K562 (cell line): ENCODE results near the gene ACSBG1. TPM values are rescaled to one million over a fixed set of nuclear protein-coding genes. Genes with fewer than 3 reads are reported as not detected.

Source experiments
- ATAC-seq: fragments of 200-7000 bp; cut with Tn5 transposase; 3 replicates; pipeline ENCODE4 v1.9.1; 2020; ENCODE audit warnings: moderate library complexity
- BruUV-seq: library from RNA; stranded (reverse); fragments of 400-500 nt; replicated peaks from 2 replicates; lab custom pipeline; 2021; lab: Mats Ljungman, UMichigan
- CTCF ChIA-PET: fragments of 300-600 bp; formaldehyde crosslinking; extraction: SDS; loops from one replicate; lab custom pipeline; 2021; ENCODE audit warnings: low intra/inter-chr PET ratio; lab: Yijun Ruan, JAX
- POLR2A ChIA-PET: fragments of 300-600, 350-650 bp; sonication (Branson Sonifier 250); formaldehyde crosslinking; extraction: SDS; loops from one replicate; lab custom pipeline; 2021; ENCODE audit warnings: antibody characterized with exemption, inconsistent platforms; lab: Yijun Ruan, JAX
- DNase-seq, 4 experiments: peaks; one replicate each; pipeline versions ENCODE4 v3.0.0 to v3.0.0-alpha.2; 2011 to 2018; ENCODE audit warnings: low spot score in 3 of 4, mixed read lengths in 3 of 4; ENCODE audit errors: extremely low read depth in 1 of 4
- FAIRE-seq: peaks from 2 replicates; lab custom pipeline; 2011; peaks lifted over from hg19 to GRCh38; lab: Jason Lieb, UNC
- H2AFZ ChIP-seq: 2 replicates; pipeline ENCODE4 v1.6.0; 2011; ENCODE audit warnings: low read depth, low read length, control low read depth, inconsistent platforms
- H3K27ac ChIP-seq: fragments of 200-600 bp; 3 replicates; pipeline ENCODE4 v1.8.0; 2011; ENCODE audit warnings: low read depth, mild to moderate bottlenecking, control low read depth, inconsistent platforms, low read length, moderate library complexity, mixed read lengths; ENCODE audit errors: extremely low read depth
- H3K27me3 ChIP-seq, 2 experiments: fragments of 300-600 bp in 1 of 2; 2 replicates in 1 of 2; 3 replicates in 1 of 2; pipeline versions ENCODE4 v1.6.0 to v1.8.0; 2011; ENCODE audit warnings: inconsistent platforms in 2 of 2, low read length in 2 of 2, mild to moderate bottlenecking in 1 of 2, mixed read lengths in 1 of 2, moderate library complexity in 1 of 2; ENCODE audit not compliant: control insufficient read depth in 2 of 2, insufficient read depth in 2 of 2
- H3K36me3 ChIP-seq: fragments of 300-600 bp; 3 replicates; pipeline ENCODE4 v1.8.0; 2011; ENCODE audit warnings: mild to moderate bottlenecking, low read length, inconsistent platforms; ENCODE audit not compliant: control insufficient read depth, insufficient read depth
- H3K4me1 ChIP-seq, 2 experiments: fragments of 200-600 bp in 1 of 2; replicated peaks in 1 of 2; 2 replicates in 1 of 2; 3 replicates in 1 of 2; pipeline versions ENCODE4 v1.5.1 to v1.8.0; 2011; ENCODE audit warnings: inconsistent platforms in 2 of 2, low read length in 2 of 2, mild to moderate bottlenecking in 1 of 2, mixed read lengths in 1 of 2, moderate library complexity in 1 of 2; ENCODE audit not compliant: control insufficient read depth in 2 of 2, insufficient read depth in 2 of 2
- H3K4me2 ChIP-seq: 2 replicates; pipeline ENCODE4 v1.6.1; 2011; ENCODE audit warnings: low read length, control low read depth, inconsistent platforms, mixed read lengths; ENCODE audit not compliant: insufficient read depth
- H3K4me3 ChIP-seq: fragments of 200-600 bp; sonication (generic), shearing (Covaris generic); 2 replicates; pipeline ENCODE4 v1.5.1; 2016; ENCODE audit warnings: control low read depth, inconsistent platforms
- H3K79me2 ChIP-seq: fragments of 200-600 bp; 3 replicates; pipeline ENCODE4 v1.8.0; 2011; ENCODE audit warnings: low read length, inconsistent platforms; ENCODE audit not compliant: control insufficient read depth, insufficient read depth
- H3K9ac ChIP-seq, 2 experiments: 2 replicates each; pipeline versions ENCODE4 v1.6.0 to v1.6.1; 2011; ENCODE audit warnings: low read depth in 2 of 2, low read length in 2 of 2, control low read depth in 1 of 2, inconsistent platforms in 1 of 2, mild to moderate bottlenecking in 1 of 2, mixed read lengths in 1 of 2; ENCODE audit not compliant: insufficient read depth in 1 of 2
- H3K9me1 ChIP-seq: one replicate; pipeline ENCODE4 v1.6.0; 2011; ENCODE audit warnings: inconsistent platforms, mild to moderate bottlenecking, low read length, moderate library complexity; ENCODE audit not compliant: control insufficient read depth, insufficient read depth
- H3K9me3 ChIP-seq: replicated peaks from 2 replicates; pipeline ENCODE4 v1.5.1; 2011; ENCODE audit warnings: low read depth, low read length, inconsistent platforms; ENCODE audit not compliant: control insufficient read depth, insufficient read depth
- H4K20me1 ChIP-seq: replicated peaks from 2 replicates; pipeline ENCODE4 v1.6.1; 2011; ENCODE audit warnings: low read length, inconsistent platforms, mixed read lengths; ENCODE audit not compliant: control insufficient read depth, insufficient read depth
- FOXM1 ChIP-seq, 2 experiments: fragments of 450-650 bp in 1 of 2; sonication (generic) in 1 of 2; formaldehyde crosslinking in 1 of 2; IDR thresholded peaks; 2 replicates each; pipeline versions ENCODE4 v1.6.1 to v1.9.0; 2017 to 2022; ENCODE audit warnings: low read depth in 2 of 2, mild to moderate bottlenecking in 2 of 2, missing genetic modification reagents in 1 of 2, moderate library complexity in 1 of 2
- HNRNPH1 ChIP-seq: fragments of 200-400 bp; formaldehyde crosslinking; optimal IDR thresholded peaks from 2 replicates; pipeline ENCODE3; 2017; ENCODE audit warnings: low read depth, mild to moderate bottlenecking, low read length, moderate library complexity
- NR2C1 ChIP-seq, 2 experiments: fragments of 450-650 bp; IDR thresholded peaks; 2 replicates each; pipeline ENCODE4 v1.6.1; 2017; ENCODE audit warnings: mild to moderate bottlenecking in 2 of 2, antibody characterized with exemption in 1 of 2, inconsistent platforms in 1 of 2, missing compliant biosample characterization in 1 of 2, missing genetic modification characterization in 1 of 2
- WGBS: fragments of 100-300 bp; shearing (Covaris generic); methylation state at CpG from one replicate; pipeline ENCODE4 v1.1.6; 2016; ENCODE audit warnings: low coverage, mixed read lengths; ENCODE audit not compliant: insufficient coverage; ENCODE audit errors: missing lambda C conversion rate; 5-methylcytosine and 5-hydroxymethylcytosine counted together
- in situ Hi-C: fragments of 300-500 bp; cut with MboI; formaldehyde crosslinking; loops from 4 replicates; pipeline ENCODE4 v1.15.0; 2018; ENCODE audit warnings: inconsistent platforms, mixed read lengths
- intact Hi-C: fragments of 100-400 bp; cut with micrococcal nuclease; formaldehyde crosslinking; loops from 2 replicates; pipeline ENCODE4 v1.14.2; 2022
- polyA plus RNA-seq, 8 experiments: library from polyadenylated mRNA; depleted of rRNA in 4 of 8; stranded (reverse) in 5 of 8; unstranded in 3 of 8; fragments of >200 nt; fragmentation: Nextera tagmentation in 2 of 8; fragmentation: Illumina TruSeq in 1 of 8; extraction: Ambion mirVana in 2 of 8; extraction: Trizol in 1 of 8; gene quantifications; 2 replicates each; pipeline versions ENCODE4 v1.2.1 to v1.2.3, GENCODE V29; 2011 to 2014; ENCODE audit warnings: inconsistent platforms in 1 of 8, missing spikeins in 1 of 8
- total RNA-seq, 7 experiments: library from RNA; depleted of rRNA in 6 of 7; stranded (reverse); fragments of >200 nt in 6 of 7; fragmentation: Illumina TruSeq in 2 of 7; extraction: Trizol in 2 of 7; gene quantifications; 2 replicates each; pipeline versions ENCODE4 v1.2.1 to v1.2.3, GENCODE V29; 2011 to 2021; ENCODE audit warnings: low replicate concordance in 1 of 7
- TF ChIP-seq, protein P1 (sequence below): conservative IDR thresholded peaks from 2 replicates; pipeline ENCODE4 v1.6.1; 2011; ENCODE audit warnings: low read depth, mild to moderate bottlenecking, low read length; ENCODE audit not compliant: control insufficient read depth

Gene ACSBG1
- total and polyA plus RNA-seq, 9 of the 15 experiments (the other 6 are each of a cell fraction or from before 2014, with no cell fraction given): 0.36 to 6.4 (median 2.5) TPM

DNA sequence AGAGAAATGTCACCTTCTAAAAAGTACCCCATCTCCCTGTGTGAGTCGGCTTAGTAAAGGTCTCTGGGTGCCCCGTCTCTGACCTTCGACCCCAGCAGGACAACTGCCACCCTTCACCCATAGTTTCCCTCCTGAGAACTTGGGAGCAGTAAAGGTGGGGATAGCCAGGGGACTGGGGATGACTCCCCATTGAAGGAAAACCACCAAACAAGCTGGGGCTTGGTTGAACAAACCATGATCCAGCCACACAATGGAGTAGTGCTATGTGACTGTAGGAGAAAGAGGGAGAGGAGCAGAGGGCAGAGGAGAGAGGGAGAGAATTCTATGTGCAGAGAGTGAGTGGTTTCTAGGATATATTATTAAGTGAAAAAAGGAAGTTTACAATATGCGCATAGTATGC, 51.5 kb downstream of the ACSBG1 start:
- CTCF ChIA-PET: no interaction called here
- DNase-seq (no peak), ATAC-seq (no peak), FAIRE-seq (no peak)
- POLR2A ChIA-PET: no interaction called here
- no TSS peak for BruUV-seq
- H3K36me3 ChIP-seq: no peaks in the 10 kb centered on the region
- H2AFZ ChIP-seq: no peak overlapping the region
- in situ Hi-C loops: no loop called here
- H3K9me1 ChIP-seq: no peaks in the 10 kb centered on the region
- no peak overlapping the region for H3K9ac ChIP-seq
- H3K27me3 ChIP-seq: peaks cover 4 to 11% of the 10 kb centered on the region in 2 experiments; a peak in 3 of 5 replicates
- H3K79me2 ChIP-seq: no peaks in the 10 kb centered on the region
- H3K9me3 ChIP-seq: no peaks in the 10 kb centered on the region
- H4K20me1 ChIP-seq: no peaks in the 10 kb centered on the region
- WGBS: 51% methylated on average over 4 of the region's 4 CpGs
- no peak overlapping the region for H3K27ac ChIP-seq
- H3K4me3 ChIP-seq: no peak overlapping the region
- intact Hi-C loops: no loop called here
- TF ChIP-seq NR2C1 (IDR thresholded peaks at IDR 0.05) (no peak), NR2C1 (tag; IDR thresholded peaks at IDR 0.05) (no peak), HNRNPH1 (no peak), FOXM1 (IDR thresholded peaks at IDR 0.05; ENCODE audit: low read depth) (no peak), FOXM1 (CRISPR knock-in tag; IDR thresholded peaks at IDR 0.05; ENCODE audit: low read depth) (no peak)
- TF ChIP-seq, protein P1, sequence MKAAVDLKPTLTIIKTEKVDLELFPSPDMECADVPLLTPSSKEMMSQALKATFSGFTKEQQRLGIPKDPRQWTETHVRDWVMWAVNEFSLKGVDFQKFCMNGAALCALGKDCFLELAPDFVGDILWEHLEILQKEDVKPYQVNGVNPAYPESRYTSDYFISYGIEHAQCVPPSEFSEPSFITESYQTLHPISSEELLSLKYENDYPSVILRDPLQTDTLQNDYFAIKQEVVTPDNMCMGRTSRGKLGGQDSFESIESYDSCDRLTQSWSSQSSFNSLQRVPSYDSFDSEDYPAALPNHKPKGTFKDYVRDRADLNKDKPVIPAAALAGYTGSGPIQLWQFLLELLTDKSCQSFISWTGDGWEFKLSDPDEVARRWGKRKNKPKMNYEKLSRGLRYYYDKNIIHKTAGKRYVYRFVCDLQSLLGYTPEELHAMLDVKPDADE: no peak
- H3K4me1 ChIP-seq: peaks cover 0 to 17% of the 10 kb centered on the region in 2 experiments; a peak in 2 of 5 replicates
- H3K4me2 ChIP-seq: no peak overlapping the region
